ENCODE data around the gene ADD1. TPM values are rescaled to one million over a fixed set of nuclear protein-coding genes. Genes with fewer than 3 reads are reported as not detected.

Gene ADD1
- total and polyA plus RNA-seq, 8 donors, result 70.9 to 160 (median 92.0) TPM

DNA sequence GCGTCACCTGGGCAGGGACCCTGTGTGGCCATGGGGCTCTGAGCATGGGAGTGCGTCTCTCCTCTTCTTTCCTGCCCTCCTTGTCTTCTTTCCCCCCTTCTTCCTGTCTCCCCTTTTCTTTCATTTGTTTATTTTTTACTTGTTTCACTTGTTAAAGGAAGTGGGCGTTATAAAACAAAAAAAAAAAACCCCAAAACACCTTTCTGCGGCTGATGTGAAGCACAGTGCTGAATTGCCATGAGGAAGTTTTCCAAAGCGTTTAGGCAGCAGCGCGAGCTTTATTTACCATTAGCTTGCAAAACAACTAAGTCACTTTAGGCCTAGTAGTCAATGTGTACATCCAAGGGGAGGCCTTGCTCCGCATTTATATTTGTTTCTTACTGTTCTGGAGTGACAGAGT is 62.6 kb downstream of the ADD1 start:
- Histone ChIP-seq H3K27ac (no peak overlapping the region), H3K27me3 (no peaks in the 10 kb centered on the region), H3K9me3 (no peaks in the 10 kb centered on the region), H3K36me3 (peaks cover 0 to 34% (median 9%) of the 10 kb centered on the region in 3 donors), H3K4me3 (no peak overlapping the region), H3K4me1 (peaks cover 12 to 25% (median 16%) of the 10 kb centered on the region in 3 donors)
- intact Hi-C loops (cut with DNase I), result no loop called here
- TF ChIP-seq, protein P1, sequence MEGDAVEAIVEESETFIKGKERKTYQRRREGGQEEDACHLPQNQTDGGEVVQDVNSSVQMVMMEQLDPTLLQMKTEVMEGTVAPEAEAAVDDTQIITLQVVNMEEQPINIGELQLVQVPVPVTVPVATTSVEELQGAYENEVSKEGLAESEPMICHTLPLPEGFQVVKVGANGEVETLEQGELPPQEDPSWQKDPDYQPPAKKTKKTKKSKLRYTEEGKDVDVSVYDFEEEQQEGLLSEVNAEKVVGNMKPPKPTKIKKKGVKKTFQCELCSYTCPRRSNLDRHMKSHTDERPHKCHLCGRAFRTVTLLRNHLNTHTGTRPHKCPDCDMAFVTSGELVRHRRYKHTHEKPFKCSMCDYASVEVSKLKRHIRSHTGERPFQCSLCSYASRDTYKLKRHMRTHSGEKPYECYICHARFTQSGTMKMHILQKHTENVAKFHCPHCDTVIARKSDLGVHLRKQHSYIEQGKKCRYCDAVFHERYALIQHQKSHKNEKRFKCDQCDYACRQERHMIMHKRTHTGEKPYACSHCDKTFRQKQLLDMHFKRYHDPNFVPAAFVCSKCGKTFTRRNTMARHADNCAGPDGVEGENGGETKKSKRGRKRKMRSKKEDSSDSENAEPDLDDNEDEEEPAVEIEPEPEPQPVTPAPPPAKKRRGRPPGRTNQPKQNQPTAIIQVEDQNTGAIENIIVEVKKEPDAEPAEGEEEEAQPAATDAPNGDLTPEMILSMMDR (IDR thresholded peaks at IDR 0.05), result no peak
- 89 to 92% methylated on average over 8 of the region's 8 CpGs for WGBS, 2 donors
- DNase-seq, result no peak
- FAIRE-seq, result no peak
- no peak for ATAC-seq

DNA sequence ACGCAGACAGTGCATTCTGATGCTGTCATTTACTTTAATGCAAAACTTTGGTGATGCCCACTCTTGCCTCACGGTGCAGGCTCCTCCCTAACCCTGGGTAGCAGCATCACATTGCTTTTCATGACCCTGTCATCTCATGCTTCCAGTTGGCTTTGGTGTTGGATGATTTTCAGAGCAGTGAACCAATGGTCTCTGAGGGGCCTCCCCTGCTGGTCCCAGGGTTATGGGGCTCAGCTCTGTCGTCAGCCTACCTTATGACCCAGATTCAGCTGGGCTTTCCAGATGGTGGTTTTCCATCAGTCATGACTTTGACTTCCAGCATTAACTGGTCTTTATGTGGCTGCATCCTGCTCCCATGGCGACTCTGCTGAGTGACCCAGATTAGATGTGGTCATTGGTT is 63.6 kb downstream of the ADD1 start:
- no peak overlapping the region for H3K4me3 ChIP-seq
- 76 to 81% methylated on average over 4 of the region's 4 CpGs for WGBS, 2 donors
- no peak for ATAC-seq
- no peaks in the 10 kb centered on the region for H3K9me3 ChIP-seq
- H3K36me3 ChIP-seq, result peaks cover 0 to 36% (median 9%) of the 10 kb centered on the region in 3 donors
- no peak overlapping the region for H3K27ac ChIP-seq
- DNase-seq, result no peak
- TF ChIP-seq, protein P1 (IDR thresholded peaks at IDR 0.05), result no peak
- FAIRE-seq, result no peak
- H3K27me3 ChIP-seq, result no peaks in the 10 kb centered on the region
- H3K4me1 ChIP-seq, result peaks cover 12 to 16% (median 16%) of the 10 kb centered on the region in 3 donors
- intact Hi-C loops (cut with DNase I), result no loop called here

DNA sequence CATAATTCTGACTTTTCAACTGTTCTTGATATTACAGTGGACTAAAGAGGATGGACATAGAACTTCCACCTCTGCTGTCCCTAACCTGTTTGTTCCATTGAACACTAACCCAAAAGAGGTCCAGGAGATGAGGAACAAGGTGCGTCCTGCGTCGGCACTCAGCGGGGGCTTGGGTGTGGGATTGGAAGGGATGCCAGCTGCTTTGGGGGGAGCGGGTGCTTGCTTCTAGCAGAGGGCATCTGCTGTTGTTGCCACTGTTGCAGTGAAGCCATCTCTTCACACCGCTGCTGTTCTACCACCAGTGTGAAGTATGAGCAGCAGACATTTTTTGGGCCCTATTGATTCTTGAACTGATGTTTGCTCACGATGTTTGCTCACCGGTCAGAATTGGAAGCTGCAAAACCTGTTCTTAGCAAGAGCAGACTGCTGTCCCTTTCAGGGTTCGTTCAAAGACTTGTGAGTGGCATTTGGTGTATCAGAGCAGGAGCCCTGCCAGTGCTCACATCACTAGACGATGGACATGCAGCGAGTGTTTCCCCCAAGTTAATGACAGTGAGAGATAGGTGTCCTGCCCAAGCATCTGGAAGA is 64.2 kb downstream of the ADD1 start:
- H3K4me3 ChIP-seq, result no peak overlapping the region
- peaks cover 12 to 16% (median 16%) of the 10 kb centered on the region in 3 donors for H3K4me1 ChIP-seq
- H3K27ac ChIP-seq, result no peak overlapping the region
- TF ChIP-seq, protein P1 (IDR thresholded peaks at IDR 0.05), result no peak
- intact Hi-C loops (cut with DNase I), result no loop called here
- H3K27me3 ChIP-seq, result no peaks in the 10 kb centered on the region
- DNase-seq (peak in 2 of 6 donors; percentile 59 to 63), FAIRE-seq (no peak), ATAC-seq (peak; percentile 77 to 94 (median 86))
- no peaks in the 10 kb centered on the region for H3K9me3 ChIP-seq
- WGBS, 2 donors, result 20 to 32% methylated on average over 11 of the region's 11 CpGs
- H3K36me3 ChIP-seq, result peaks cover 0 to 42% (median 9%) of the 10 kb centered on the region in 3 donors

DNA sequence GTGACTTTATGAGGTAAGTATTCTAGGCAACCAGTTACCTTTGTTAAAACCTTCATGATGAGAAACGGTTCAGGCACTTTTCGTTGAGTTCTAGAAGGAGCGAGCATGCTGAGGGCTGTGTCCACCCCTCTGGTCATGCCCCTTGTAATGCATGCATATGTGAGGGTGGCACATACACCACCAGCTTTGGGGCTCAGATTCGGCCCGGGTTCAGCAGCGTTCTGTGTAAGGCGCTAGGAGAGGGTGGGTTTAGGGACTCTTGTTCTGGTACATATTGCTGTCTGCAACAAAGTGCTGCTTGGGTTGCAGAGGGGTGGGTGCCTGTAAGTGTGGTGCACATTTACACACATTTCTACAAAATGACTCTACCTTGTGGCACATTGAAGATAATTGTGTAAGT is 65.0 kb downstream of the ADD1 start:
- FAIRE-seq (no peak), ATAC-seq (no peak), DNase-seq (no peak)
- TF ChIP-seq, protein P1 (IDR thresholded peaks at IDR 0.05), result no peak
- peaks cover 0 to 47% (median 9%) of the 10 kb centered on the region in 3 donors for H3K36me3 ChIP-seq
- intact Hi-C loops (cut with DNase I), result no loop called here
- H3K9me3 ChIP-seq, result no peaks in the 10 kb centered on the region
- no peak overlapping the region for H3K4me3 ChIP-seq
- peaks cover 12 to 16% (median 16%) of the 10 kb centered on the region in 3 donors for H3K4me1 ChIP-seq
- WGBS, 2 donors, result 76 to 80% methylated on average over 7 of the region's 7 CpGs
- H3K27ac ChIP-seq, result no peak overlapping the region
- H3K27me3 ChIP-seq, result no peaks in the 10 kb centered on the region

DNA sequence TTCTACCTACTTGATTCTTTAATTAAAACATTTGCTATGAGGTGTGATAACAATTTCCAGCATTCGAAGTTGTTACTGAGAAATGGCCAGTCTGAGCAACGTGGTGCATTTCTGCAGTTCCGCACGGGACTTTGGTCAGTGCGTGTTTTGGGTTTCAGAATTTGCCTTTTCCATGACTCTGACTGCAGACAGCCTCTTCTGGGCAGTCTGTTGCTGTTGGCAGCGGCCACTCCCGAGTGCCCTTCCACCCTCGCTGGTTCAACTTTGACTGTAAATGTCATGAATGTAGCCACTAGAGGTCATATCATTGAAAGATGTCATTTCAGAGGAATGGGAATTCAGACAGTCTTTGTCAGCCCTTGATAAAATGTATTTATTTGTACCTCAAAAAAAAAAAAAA is 65.9 kb downstream of the ADD1 start:
- H3K4me1 ChIP-seq, result peaks cover 12 to 16% (median 16%) of the 10 kb centered on the region in 3 donors
- TF ChIP-seq, protein P1 (IDR thresholded peaks at IDR 0.05), result no peak
- intact Hi-C loops (cut with DNase I), result no loop called here
- no peak overlapping the region for H3K27ac ChIP-seq
- H3K36me3 ChIP-seq, result peaks cover 0 to 43% (median 9%) of the 10 kb centered on the region in 3 donors
- 86 to 93% methylated on average over 8 of the region's 8 CpGs for WGBS, 2 donors
- ATAC-seq, result no peak
- no peak overlapping the region for H3K4me3 ChIP-seq
- no peak for FAIRE-seq
- no peak for DNase-seq
- H3K27me3 ChIP-seq, result no peaks in the 10 kb centered on the region
- H3K9me3 ChIP-seq, result no peaks in the 10 kb centered on the region
